Retina (tissue), 1 donor: ENCODE results near the gene ZC3H4.
A peak's percentile ranks its signal among the peaks of the same experiment; 100 is the strongest.

ENCODE experiments used
- DNase-seq: peaks from one replicate; pipeline ENCODE4 v3.0.0-alpha.2; 2016

The ZC3H4 gene

GRCh38 chr19:47044946-47045866 lies 68.4 kb downstream of the ZC3H4 start:
- DNase-seq: no peak

GRCh38 chr19:47040869-47041268 lies 72.7 kb downstream of the ZC3H4 start:
- no peak for DNase-seq

GRCh38 chr19:47039239-47039874 lies 74.2 kb downstream of the ZC3H4 start:
- no peak for DNase-seq

- no peak for DNase-seq
Measured at GRCh38 chr19:47037766-47038165, 75.8 kb downstream of the ZC3H4 start.

GRCh38 chr19:47036097-47036651 lies 77.4 kb downstream of the ZC3H4 start:
- DNase-seq: no peak

GRCh38 chr19:47035127-47036096 lies 78.2 kb downstream of the ZC3H4 start:
- peak; percentile 98 for DNase-seq

GRCh38 chr19:47032171-47032811 lies 81.3 kb downstream of the ZC3H4 start:
- DNase-seq: peak; percentile 58

- DNase-seq: no peak
Measured at GRCh38 chr19:47028195-47028601, 85.4 kb downstream of the ZC3H4 start.

GRCh38 chr19:47027586-47028088 lies 85.9 kb downstream of the ZC3H4 start:
- DNase-seq: no peak

- no peak for DNase-seq
Measured at GRCh38 chr19:47026889-47027288, 86.7 kb downstream of the ZC3H4 start.

GRCh38 chr19:47026156-47026555 lies 87.4 kb downstream of the ZC3H4 start:
- DNase-seq: no peak

- no peak for DNase-seq
Measured at GRCh38 chr19:47024502-47024901, 89.1 kb downstream of the ZC3H4 start.

GRCh38 chr19:47023448-47023794 lies 90.2 kb downstream of the ZC3H4 start:
- no peak for DNase-seq

- DNase-seq: peak; percentile 57
Measured at GRCh38 chr19:47022541-47023447, 90.8 kb downstream of the ZC3H4 start.

GRCh38 chr19:47022140-47022536 lies 91.4 kb downstream of the ZC3H4 start:
- DNase-seq: no peak

GRCh38 chr19:47021536-47022139 lies 91.9 kb downstream of the ZC3H4 start:
- DNase-seq: peak; percentile 39

GRCh38 chr19:47020992-47021496 lies 92.5 kb downstream of the ZC3H4 start:
- DNase-seq: no peak

- DNase-seq: no peak
Measured at GRCh38 chr19:47020132-47020805, 93.3 kb downstream of the ZC3H4 start.

GRCh38 chr19:47019431-47020041 lies 94.0 kb downstream of the ZC3H4 start, which contains the start of gene NPAS1:
Gene NPAS1 (plus strand): TSS chr19:47019837. CDS start chr19:47021048, 1,211 bp downstream.
- peak; percentile 36 for DNase-seq
